ENCODE results near the gene SS18L1. TPM values are rescaled to one million over a fixed set of nuclear protein-coding genes. Genes with fewer than 3 reads are reported as not detected.

The SS18L1 gene
- total and polyA plus RNA-seq, 7 donors: 4.9 to 11.7 (median 9.5) TPM

DNA sequence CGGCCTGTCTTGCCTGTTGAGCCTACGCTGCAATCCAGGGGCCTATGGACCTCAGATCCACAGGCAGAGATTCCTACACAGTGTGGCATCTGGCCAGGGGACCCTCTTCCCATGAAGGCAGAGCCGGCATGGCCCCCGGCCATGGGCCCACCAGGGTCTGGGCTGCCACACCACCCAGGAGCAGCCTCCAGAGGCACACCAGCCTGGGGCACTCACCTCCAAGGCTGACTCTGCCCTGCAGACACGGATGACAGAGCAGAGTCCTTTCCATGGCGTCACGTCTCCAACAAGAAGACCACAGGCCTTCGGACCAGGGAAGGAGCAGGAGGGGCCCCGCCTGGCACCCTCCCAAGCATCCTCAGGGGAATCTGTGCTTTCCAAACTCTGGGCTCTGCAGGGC lies 80.0 kb downstream of the SS18L1 start:
- H3K27ac ChIP-seq: no peak overlapping the region
- peaks cover 0 to 19% (median 18%) of the 10 kb centered on the region in 4 donors for H3K4me1 ChIP-seq
- TF ChIP-seq EP300 (IDR thresholded peaks at IDR 0.05): no peak
- 78 to 87% methylated on average over 9 of the region's 9 CpGs for WGBS, 2 donors
- H3K9me3 ChIP-seq: no peaks in the 10 kb centered on the region
- no peak for DNase-seq
- no peak overlapping the region for H3K4me3 ChIP-seq
- intact Hi-C loops (cut with DNase I): no loop called here
- H3K36me3 ChIP-seq: no peaks in the 10 kb centered on the region
- peaks cover 37 to 83% (median 60%) of the 10 kb centered on the region in 3 donors for H3K27me3 ChIP-seq

DNA sequence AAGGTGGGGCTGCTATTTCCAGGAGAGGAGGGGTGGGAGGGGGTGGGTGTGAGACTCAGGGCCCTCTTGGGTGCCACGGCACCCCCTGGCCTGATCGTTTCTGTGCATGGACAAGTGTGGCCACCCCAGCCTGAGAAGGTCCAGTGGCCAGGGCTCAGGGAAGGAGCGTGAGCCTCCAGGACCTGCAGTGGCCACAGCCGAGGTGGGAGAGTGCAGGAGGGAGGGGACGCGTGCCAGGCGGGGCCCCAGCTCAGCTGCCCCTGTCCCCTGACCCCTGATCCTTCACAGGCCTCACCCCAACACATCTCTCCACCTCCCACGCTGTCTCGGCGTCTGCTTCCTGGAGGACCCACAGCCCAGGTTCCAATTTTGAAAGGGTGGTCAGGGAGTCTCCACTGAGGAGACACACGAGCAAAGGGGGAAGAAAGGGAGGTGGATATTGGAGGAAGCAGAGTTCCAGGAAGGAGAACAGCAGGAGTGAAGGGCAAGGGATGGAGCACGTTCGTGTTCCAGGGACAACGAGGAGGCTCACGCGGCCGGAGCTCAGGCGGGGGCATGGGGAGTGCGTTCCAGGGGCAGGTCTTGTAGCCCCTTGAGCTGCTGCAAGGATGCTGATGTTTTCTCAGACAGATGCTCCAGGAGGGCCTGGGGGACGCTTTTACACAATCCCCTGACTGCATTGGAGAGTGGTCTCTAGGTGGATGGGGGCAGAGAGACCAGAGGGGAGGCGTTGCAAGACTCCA lies 80.7 kb downstream of the SS18L1 start:
- 62 to 64% methylated on average over 21 of the region's 21 CpGs for WGBS, 2 donors
- Histone ChIP-seq H3K27me3 (peaks cover 30 to 80% (median 53%) of the 10 kb centered on the region in 3 donors), H3K4me3 (no peak overlapping the region), H3K27ac (no peak overlapping the region), H3K9me3 (no peaks in the 10 kb centered on the region), H3K36me3 (no peaks in the 10 kb centered on the region), H3K4me1 (peaks cover 0 to 16% (median 13%) of the 10 kb centered on the region in 4 donors)
- DNase-seq: no peak
- TF ChIP-seq, protein P1, sequence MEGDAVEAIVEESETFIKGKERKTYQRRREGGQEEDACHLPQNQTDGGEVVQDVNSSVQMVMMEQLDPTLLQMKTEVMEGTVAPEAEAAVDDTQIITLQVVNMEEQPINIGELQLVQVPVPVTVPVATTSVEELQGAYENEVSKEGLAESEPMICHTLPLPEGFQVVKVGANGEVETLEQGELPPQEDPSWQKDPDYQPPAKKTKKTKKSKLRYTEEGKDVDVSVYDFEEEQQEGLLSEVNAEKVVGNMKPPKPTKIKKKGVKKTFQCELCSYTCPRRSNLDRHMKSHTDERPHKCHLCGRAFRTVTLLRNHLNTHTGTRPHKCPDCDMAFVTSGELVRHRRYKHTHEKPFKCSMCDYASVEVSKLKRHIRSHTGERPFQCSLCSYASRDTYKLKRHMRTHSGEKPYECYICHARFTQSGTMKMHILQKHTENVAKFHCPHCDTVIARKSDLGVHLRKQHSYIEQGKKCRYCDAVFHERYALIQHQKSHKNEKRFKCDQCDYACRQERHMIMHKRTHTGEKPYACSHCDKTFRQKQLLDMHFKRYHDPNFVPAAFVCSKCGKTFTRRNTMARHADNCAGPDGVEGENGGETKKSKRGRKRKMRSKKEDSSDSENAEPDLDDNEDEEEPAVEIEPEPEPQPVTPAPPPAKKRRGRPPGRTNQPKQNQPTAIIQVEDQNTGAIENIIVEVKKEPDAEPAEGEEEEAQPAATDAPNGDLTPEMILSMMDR (IDR thresholded peaks at IDR 0.05): no peak
- TF ChIP-seq EP300 (IDR thresholded peaks at IDR 0.05) (no peak), POLR2AphosphoS5 (IDR thresholded peaks at IDR 0.05) (no peak), POLR2A (IDR thresholded peaks at IDR 0.05) (no peak)
- intact Hi-C loops (cut with DNase I): no loop called here

DNA sequence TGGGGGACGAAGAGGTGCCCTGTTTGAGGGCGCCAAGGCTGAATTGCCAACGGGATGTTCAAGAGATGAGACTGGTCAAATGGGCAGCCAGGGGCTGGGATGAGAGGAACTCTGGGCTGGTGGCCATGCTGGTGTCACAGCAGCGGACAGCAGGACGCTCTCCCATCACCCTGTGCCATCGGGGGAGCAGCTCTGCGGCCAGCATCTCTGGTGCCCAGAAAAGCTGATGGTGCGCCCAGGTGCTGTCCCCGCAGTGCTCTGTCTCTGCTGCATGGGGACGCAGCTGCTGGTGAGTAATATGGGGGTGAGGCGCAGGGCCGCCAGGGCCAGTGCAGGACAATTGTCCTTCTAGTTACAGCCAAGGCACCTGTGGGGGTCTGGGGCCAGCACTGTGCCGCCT lies 81.5 kb downstream of the SS18L1 start:
- H3K27ac ChIP-seq: no peak overlapping the region
- TF ChIP-seq POLR2AphosphoS5 (IDR thresholded peaks at IDR 0.05) (no peak), EP300 (IDR thresholded peaks at IDR 0.05) (no peak), POLR2A (IDR thresholded peaks at IDR 0.05) (no peak)
- TF ChIP-seq, protein P1 (IDR thresholded peaks at IDR 0.05): no peak
- DNase-seq: no peak
- peaks cover 0 to 9% (median 8%) of the 10 kb centered on the region in 4 donors for H3K4me1 ChIP-seq
- no peaks in the 10 kb centered on the region for H3K9me3 ChIP-seq
- intact Hi-C loops (cut with DNase I): no loop called here
- H3K4me3 ChIP-seq: no peak overlapping the region
- 91 to 95% methylated on average over 13 of the region's 13 CpGs for WGBS, 2 donors
- peaks cover 26 to 75% (median 50%) of the 10 kb centered on the region in 3 donors for H3K27me3 ChIP-seq
- H3K36me3 ChIP-seq: no peaks in the 10 kb centered on the region

DNA sequence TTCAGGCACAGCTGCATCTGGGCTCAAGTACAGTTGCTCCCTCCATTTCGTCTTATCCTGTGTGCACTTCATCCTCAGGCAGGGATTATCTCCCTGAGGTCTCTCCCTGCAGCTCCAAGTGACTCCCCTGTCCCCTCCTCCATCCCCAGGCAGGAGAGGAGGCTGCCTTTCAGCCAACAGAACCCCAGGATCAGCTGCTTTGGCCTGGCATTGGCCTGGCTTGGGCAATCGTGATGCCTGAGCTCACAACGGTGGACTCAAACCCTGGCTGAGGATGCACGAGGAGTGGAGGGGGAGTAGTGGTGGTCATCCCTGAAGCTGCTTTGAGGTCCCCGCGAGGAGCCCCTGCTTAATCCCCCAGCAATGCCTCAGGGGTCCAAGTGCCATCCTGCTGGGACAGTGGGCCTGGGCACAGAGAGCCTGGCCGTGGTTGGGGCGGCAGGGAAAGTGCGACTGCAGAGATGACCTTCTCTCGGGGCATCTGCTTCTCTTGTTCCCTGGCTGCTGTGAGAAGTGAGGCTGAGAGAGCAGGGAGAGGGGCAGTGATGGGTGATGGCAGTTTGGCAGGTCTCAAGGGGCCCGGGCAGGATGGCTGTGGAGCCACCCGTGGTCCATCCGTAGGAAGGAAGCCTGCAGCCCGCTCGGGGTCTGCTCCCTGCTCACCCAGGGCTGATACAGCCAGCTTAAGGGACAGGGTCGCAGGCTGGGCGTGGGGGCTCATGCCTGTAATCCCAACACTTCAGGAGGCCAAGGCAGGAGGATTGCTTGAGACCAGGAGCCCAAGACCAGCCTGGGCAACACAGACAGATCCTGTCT lies 82.5 kb downstream of the SS18L1 start:
- TF ChIP-seq POLR2AphosphoS5 (IDR thresholded peaks at IDR 0.05) (no peak), POLR2A (IDR thresholded peaks at IDR 0.05) (no peak), EP300 (IDR thresholded peaks at IDR 0.05) (no peak)
- TF ChIP-seq, protein P1 (IDR thresholded peaks at IDR 0.05): no peak
- Histone ChIP-seq H3K27me3 (peaks cover 19 to 73% (median 47%) of the 10 kb centered on the region in 3 donors), H3K36me3 (no peaks in the 10 kb centered on the region), H3K4me1 (peaks cover 0 to 1% (median under 1%) of the 10 kb centered on the region in 4 donors), H3K9me3 (no peaks in the 10 kb centered on the region), H3K4me3 (no peak overlapping the region), H3K27ac (no peak overlapping the region)
- 81 to 83% methylated on average over 17 of the region's 17 CpGs for WGBS, 2 donors
- intact Hi-C loops (cut with DNase I): no loop called here
- DNase-seq: no peak
